Naive B cell (primary cell): ENCODE data around the gene CHCHD3. TPM values are rescaled to one million over a fixed set of nuclear protein-coding genes. Genes with fewer than 3 reads are reported as not detected.
A peak's percentile ranks its signal among the peaks of the same experiment; 100 is the strongest.

Experiments
- ATAC-seq, 2 donors: fragments of 150-1000 bp; cut with Tn5 transposase; 2 replicates each; pipeline ENCODE4 v1.10.0; 2021; ENCODE audit warnings: low read depth in 2 of 2, mild to moderate bottlenecking in 2 of 2, moderate library complexity in 2 of 2
- DNase-seq: peaks from one replicate; pipeline ENCODE4 v3.0.0; 2022
- H3K27ac Mint-ChIP-seq, 6 donors: one replicate each; pipeline ENCODE4 v1.8.0; 2020 to 2022; ENCODE audit warnings: mild to moderate bottlenecking in 6 of 6, mixed read lengths in 6 of 6, moderate library complexity in 5 of 6, inconsistent platforms in 2 of 6
- H3K27me3 Mint-ChIP-seq, 3 donors: one replicate each; pipeline ENCODE4 v1.8.0; 2021 to 2022; ENCODE audit warnings: mixed read lengths in 3 of 3, mild to moderate bottlenecking in 1 of 3
- H3K36me3 Mint-ChIP-seq, 2 donors: one replicate each; pipeline ENCODE4 v1.8.0; 2020 to 2022; ENCODE audit warnings: mixed read lengths in 2 of 2, inconsistent platforms in 1 of 2, mild to moderate bottlenecking in 1 of 2
- H3K4me1 Mint-ChIP-seq, 3 donors: one replicate each; pipeline ENCODE4 v1.8.0; 2020 to 2022; ENCODE audit warnings: mixed read lengths in 3 of 3, inconsistent platforms in 1 of 3, mild to moderate bottlenecking in 1 of 3, moderate library complexity in 1 of 3
- H3K4me3 Mint-ChIP-seq, 8 donors: one replicate each; pipeline ENCODE4 v1.8.0; 2020 to 2022; ENCODE audit warnings: mild to moderate bottlenecking in 8 of 8, mixed read lengths in 8 of 8, moderate library complexity in 8 of 8, inconsistent platforms in 2 of 8
- H3K9me3 Mint-ChIP-seq, 7 donors: one replicate each; pipeline ENCODE4 v1.8.0; 2020 to 2022; ENCODE audit warnings: mixed read lengths in 7 of 7, mild to moderate bottlenecking in 5 of 7, inconsistent platforms in 2 of 7, moderate library complexity in 1 of 7
- polyA plus RNA-seq, 6 donors: library from polyadenylated mRNA; unstranded; fragments of 300-500 nt; fragmentation: Illumina TruSeq; gene quantifications; one replicate each; pipeline ENCODE4 v1.2.3, GENCODE V29; 2021; ENCODE audit warnings: low read depth in 6 of 6

CHCHD3 gene
- polyA plus RNA-seq, 6 donors from 2014 or later, result 56.4 to 97.0 (median 61.0) TPM

DNA sequence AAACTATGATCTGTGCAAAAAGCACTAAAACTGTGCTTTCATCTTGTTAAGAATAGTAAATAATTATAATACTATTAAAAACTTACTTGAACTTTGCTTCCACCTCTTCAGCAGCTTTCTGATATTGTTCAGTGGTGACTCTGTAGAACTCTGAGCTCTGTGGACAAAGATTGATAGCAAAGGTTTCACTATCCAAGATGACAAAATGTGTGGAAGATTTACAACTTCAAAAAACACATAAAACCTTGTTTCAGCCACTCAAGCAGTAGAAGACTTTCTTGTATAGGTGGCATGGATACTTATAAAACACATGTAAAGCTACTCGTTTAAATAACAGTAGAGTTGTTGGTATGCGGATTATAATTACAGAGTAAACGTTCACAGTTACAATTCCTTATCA, 243.6 kb downstream of the CHCHD3 start:
- no peak overlapping the region for H3K4me3 Mint-ChIP-seq
- H3K4me1 Mint-ChIP-seq, result peaks cover 0 to 6% (median 0%) of the 10 kb centered on the region in 3 donors
- H3K9me3 Mint-ChIP-seq, result no peaks in the 10 kb centered on the region
- ATAC-seq, result no peak
- no peak for DNase-seq
- peaks cover 31 to 32% of the 10 kb centered on the region in 2 donors for H3K36me3 Mint-ChIP-seq
- no peaks in the 10 kb centered on the region for H3K27me3 Mint-ChIP-seq
- no peak overlapping the region for H3K27ac Mint-ChIP-seq

DNA sequence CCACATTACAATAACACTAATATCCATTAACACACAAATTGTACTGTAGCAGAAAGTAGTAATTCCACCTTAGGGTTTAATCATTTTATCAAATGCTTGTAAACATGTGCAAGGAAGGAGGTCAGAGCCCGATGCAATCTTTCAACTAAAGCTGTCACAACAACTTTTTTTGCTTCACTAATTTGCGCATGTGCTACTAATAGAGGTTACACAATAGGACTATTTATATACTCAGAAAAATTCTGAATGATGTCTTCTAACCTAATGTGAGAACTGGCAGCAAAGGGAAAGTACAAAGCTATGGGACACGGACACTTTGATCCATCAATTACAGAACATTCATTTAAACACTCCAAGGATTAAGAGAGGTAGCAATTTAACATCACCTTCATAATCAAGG, 244.4 kb downstream of the CHCHD3 start:
- H3K9me3 Mint-ChIP-seq, result no peaks in the 10 kb centered on the region
- H3K36me3 Mint-ChIP-seq, result peaks cover 29 to 31% of the 10 kb centered on the region in 2 donors
- H3K27ac Mint-ChIP-seq, result no peak overlapping the region
- peaks cover 0 to 6% (median 0%) of the 10 kb centered on the region in 3 donors for H3K4me1 Mint-ChIP-seq
- no peaks in the 10 kb centered on the region for H3K27me3 Mint-ChIP-seq
- DNase-seq (no peak), ATAC-seq (no peak)
- H3K4me3 Mint-ChIP-seq, result no peak overlapping the region

DNA sequence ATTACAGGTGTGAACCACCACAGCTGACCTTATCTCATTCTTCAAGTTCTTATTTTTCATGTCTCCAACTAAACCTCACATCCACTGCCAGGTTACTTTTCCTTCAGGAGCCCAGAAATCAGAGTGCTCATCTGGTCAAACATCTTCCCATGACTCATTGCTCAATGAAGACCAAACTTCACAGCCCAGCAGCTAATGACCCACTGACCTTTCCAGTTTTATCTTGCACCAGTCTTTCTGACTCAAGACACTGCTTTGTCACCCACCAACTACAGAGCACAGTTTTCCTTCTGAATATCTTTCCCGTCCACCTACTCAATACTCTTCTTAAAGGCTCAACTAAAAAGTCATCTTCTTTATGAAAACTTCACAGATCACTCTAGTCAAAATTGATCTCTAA, 245.1 kb downstream of the CHCHD3 start:
- DNase-seq (no peak), ATAC-seq (no peak)
- H3K27me3 Mint-ChIP-seq, result no peaks in the 10 kb centered on the region
- no peaks in the 10 kb centered on the region for H3K9me3 Mint-ChIP-seq
- H3K27ac Mint-ChIP-seq, result no peak overlapping the region
- H3K4me3 Mint-ChIP-seq, result no peak overlapping the region
- H3K36me3 Mint-ChIP-seq, result peaks cover 24 to 31% of the 10 kb centered on the region in 2 donors
- H3K4me1 Mint-ChIP-seq, result peaks cover 0 to 6% (median 0%) of the 10 kb centered on the region in 3 donors

DNA sequence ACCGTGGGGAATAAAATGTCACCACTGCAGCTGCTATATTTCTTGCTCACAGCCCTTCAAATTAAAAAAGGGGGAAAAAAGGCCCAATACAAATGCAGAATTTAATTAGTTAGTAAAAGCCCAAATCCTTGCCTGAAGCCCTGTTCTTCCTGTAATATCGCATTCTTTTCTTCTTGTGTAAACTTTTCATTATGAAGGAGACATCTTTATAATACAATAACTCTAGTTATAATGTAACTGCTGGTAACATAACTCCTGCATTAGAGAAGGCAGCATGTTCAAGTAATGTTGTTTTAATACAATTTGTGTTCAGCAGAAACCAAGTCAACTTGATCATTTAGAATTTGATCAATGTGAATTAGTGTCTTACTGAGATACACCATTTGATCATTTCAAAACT, 250.9 kb downstream of the CHCHD3 start:
- DNase-seq (no peak), ATAC-seq (no peak)
- Mint-ChIP-seq H3K4me3 (no peak overlapping the region), H3K27me3 (no peaks in the 10 kb centered on the region), H3K27ac (no peak overlapping the region), H3K36me3 (peaks cover 15 to 30% of the 10 kb centered on the region in 2 donors), H3K4me1 (no peaks in the 10 kb centered on the region), H3K9me3 (no peaks in the 10 kb centered on the region)

DNA sequence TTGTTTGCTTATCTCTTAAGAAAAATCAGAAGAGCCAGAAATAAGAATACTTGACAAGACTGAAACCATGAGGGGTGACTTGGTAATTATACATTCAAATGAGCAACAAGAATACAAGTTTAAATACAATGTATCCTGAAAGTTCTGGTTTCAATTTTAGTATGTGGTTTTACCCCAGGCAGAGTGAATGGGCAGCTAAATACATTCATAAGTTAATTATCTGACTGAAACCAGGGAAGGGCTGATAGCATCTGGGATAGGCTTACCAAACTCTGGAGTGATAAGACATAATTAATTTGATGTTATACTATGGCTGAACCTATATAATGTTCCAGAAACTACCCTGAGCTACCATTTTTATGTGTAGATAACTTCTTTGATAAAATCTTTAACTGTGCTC, 253.4 kb downstream of the CHCHD3 start:
- Mint-ChIP-seq H3K27ac (no peak overlapping the region), H3K4me1 (no peaks in the 10 kb centered on the region), H3K27me3 (no peaks in the 10 kb centered on the region), H3K36me3 (peaks cover 26 to 37% of the 10 kb centered on the region in 2 donors), H3K9me3 (peaks cover 0 to 2% (median 0%) of the 10 kb centered on the region in 7 donors), H3K4me3 (no peak overlapping the region)
- ATAC-seq, result no peak
- DNase-seq, result no peak

DNA sequence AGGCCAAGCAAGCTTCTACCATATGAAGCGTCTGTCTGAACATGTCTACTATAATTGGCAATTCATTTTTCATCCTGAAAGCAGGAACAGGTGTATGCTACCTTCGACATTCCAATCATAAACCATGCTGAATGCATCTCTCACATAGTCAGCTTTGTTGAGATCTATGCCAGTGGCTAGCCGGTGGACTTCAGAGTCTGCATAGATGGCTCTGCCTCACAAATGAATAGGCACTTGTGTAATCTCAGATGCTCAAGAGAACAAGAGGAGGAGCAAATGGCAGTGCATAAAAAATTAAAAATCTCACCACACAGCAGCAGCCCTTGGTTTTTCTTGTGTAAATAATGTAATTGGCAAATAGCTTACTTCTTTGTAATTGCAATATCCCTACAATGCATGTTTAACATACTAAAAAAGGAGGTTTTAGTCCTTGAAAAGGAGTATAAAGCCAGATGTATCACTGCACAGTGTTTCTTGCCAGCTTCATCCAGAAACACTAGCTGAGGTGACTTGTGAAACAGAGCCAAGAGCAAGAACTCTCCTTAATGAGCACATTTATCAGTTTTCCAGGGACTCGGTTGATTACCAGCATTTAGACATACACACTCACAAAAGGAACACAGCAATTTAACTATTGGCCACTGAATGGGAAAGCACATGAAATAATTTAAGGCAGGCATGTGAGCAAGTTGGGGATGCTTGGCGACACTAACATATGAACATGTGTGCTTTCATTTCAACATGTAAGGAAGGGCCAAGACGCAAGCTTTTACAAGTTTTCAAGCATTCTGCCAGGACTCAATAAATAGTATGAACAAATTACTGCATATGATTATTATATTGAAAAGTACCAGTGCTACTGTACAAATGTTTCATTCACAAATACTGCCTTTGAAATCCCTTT, 255.7 kb downstream of the CHCHD3 start:
- ATAC-seq (no peak), DNase-seq (no peak)
- Mint-ChIP-seq H3K9me3 (peaks cover 0 to 2% (median 0%) of the 10 kb centered on the region in 7 donors), H3K27me3 (no peaks in the 10 kb centered on the region), H3K4me1 (no peaks in the 10 kb centered on the region), H3K4me3 (no peak overlapping the region), H3K27ac (no peak overlapping the region), H3K36me3 (peaks cover 26 to 37% of the 10 kb centered on the region in 2 donors)

DNA sequence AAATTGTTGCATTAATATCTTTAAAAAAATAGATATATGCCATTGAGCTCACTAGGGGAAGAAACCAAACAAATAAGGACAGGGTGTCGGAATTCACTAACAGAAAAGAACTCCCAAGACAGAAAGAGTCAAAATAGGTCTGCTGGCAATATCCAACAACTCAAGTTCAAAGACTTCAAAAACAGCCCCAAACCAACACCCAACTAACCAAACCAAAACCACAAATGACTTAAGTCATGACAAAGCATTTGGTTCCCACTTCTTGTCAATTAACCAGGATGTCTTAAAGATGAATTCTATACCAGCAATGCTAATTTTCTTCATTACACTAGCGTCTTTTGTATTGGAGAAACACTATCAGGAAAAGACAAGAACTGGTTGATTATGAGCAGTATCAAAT, 256.7 kb downstream of the CHCHD3 start:
- peak overlapping the region in 1 of 6 donors; percentile 24 for H3K27ac Mint-ChIP-seq
- peaks cover 26 to 37% of the 10 kb centered on the region in 2 donors for H3K36me3 Mint-ChIP-seq
- H3K4me3 Mint-ChIP-seq, result no peak overlapping the region
- no peak for ATAC-seq
- no peak for DNase-seq
- H3K27me3 Mint-ChIP-seq, result no peaks in the 10 kb centered on the region
- H3K9me3 Mint-ChIP-seq, result peaks cover 0 to 2% (median 0%) of the 10 kb centered on the region in 7 donors
- H3K4me1 Mint-ChIP-seq, result no peaks in the 10 kb centered on the region

DNA sequence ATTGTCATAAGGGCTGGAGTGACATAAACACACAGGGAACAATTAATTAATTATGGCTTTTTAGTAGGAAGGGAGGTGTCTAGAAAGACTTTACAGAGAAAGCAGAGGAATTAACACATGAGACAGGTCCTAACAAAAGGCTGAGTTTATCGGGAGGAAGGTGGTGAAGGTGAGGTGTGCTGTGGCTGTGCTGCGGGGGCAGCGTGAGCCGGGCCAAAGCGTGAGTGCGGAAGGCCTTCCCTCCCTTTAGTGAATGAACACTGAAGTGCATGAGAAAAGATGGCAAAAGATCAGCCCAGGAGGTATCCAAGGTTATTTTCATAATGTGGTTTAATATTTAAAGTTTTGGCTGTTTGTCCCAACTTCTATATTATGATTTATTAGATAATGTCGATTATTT, 262.2 kb downstream of the CHCHD3 start:
- Mint-ChIP-seq H3K9me3 (no peaks in the 10 kb centered on the region), H3K27ac (no peak overlapping the region)
- ATAC-seq, result no peak

DNA sequence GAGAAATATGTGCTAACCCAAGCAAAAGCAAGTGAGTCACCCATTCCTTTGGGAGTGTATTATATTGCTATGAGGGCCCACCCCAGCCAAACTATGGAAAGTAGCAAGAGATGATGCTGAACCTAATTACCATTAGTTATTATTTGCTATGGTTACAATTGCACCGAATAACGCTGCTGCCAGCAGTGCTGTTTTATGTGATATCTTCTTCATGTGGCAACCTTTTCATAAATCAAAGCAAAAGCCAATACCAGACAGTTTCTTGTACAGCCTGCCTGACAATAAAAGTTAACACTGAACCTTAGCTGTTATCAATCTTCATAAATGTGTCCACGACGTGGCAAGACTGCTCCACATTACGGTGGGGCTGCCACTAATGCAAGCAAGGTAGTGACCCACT, 263.9 kb downstream of the CHCHD3 start:
- H3K27ac Mint-ChIP-seq, result no peak overlapping the region
- H3K4me1 Mint-ChIP-seq, result peaks cover 1 to 6% (median 4%) of the 10 kb centered on the region in 3 donors
- H3K27me3 Mint-ChIP-seq, result no peaks in the 10 kb centered on the region
- H3K4me3 Mint-ChIP-seq, result no peak overlapping the region
- no peak for DNase-seq
- no peaks in the 10 kb centered on the region for H3K9me3 Mint-ChIP-seq
- ATAC-seq, result no peak
- peaks cover 4 to 7% of the 10 kb centered on the region in 2 donors for H3K36me3 Mint-ChIP-seq

More for the DNA sequence above, 262.2 kb downstream of the CHCHD3 start:
- Mint-ChIP-seq H3K4me1 (peaks cover 1 to 6% (median 4%) of the 10 kb centered on the region in 3 donors), H3K36me3 (peaks cover 3 to 10% of the 10 kb centered on the region in 2 donors), H3K4me3 (no peak overlapping the region), H3K27me3 (no peaks in the 10 kb centered on the region)
- no peak for DNase-seq

DNA sequence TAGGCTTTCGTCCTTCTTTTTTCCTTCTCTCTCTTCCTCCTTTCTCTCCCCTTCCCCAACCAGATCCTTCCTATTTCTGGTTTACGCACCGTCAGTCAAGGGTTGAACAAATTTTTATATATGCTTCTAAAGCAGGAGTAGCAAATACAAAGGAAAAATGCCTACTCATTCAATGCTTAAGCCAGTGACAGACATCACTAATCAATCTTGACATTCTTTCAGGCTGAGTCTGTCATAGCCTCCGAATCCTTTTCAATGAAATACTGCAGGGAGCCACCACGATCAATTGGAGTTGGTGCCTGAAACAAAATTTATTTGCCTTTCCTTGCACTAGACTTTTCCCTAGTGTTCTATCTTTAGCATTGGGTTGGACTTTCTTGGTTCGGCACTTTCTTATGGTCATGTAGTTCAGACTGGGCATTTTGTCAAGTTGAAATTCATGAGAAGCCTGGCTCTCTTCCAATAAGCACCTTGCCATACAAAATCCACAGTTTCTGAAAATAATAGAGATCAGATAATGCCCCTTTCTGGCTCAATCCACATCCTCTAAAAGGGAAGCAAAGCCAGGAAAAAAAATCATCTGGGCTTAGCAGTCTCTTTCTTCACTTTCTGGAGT, 266.1 kb downstream of the CHCHD3 start:
- no peak overlapping the region for H3K4me3 Mint-ChIP-seq
- no peak overlapping the region for H3K27ac Mint-ChIP-seq
- peaks cover 8 to 27% of the 10 kb centered on the region in 2 donors for H3K36me3 Mint-ChIP-seq
- peaks cover 0 to 11% (median 0%) of the 10 kb centered on the region in 7 donors for H3K9me3 Mint-ChIP-seq
- peaks cover 1 to 7% (median 6%) of the 10 kb centered on the region in 3 donors for H3K4me1 Mint-ChIP-seq
- H3K27me3 Mint-ChIP-seq, result no peaks in the 10 kb centered on the region
- no peak for DNase-seq
- no peak for ATAC-seq

DNA sequence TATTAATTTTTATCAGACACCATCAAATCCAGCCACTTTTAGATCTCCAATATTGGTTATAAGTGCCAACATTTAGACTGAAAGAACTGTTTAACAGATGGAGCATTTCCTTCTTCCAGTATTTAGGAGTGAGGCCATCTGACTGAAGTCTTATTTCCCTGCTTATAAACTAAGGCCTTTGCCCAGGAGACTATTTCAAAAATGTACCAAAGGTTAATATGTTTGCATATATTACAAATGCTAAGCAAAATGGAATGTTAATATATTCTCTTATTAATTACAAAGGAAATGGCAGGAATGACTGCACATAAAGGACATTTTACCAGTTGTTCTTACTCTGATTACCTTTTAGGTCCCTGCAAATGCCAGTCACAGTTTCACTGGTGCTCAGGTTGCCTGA, 266.8 kb downstream of the CHCHD3 start:
- ATAC-seq, result no peak
- peaks cover 1 to 7% (median 6%) of the 10 kb centered on the region in 3 donors for H3K4me1 Mint-ChIP-seq
- no peaks in the 10 kb centered on the region for H3K27me3 Mint-ChIP-seq
- H3K36me3 Mint-ChIP-seq, result peaks cover 8 to 27% of the 10 kb centered on the region in 2 donors
- DNase-seq, result no peak
- no peak overlapping the region for H3K4me3 Mint-ChIP-seq
- H3K9me3 Mint-ChIP-seq, result peaks cover 0 to 11% (median 0%) of the 10 kb centered on the region in 7 donors
- H3K27ac Mint-ChIP-seq, result no peak overlapping the region

DNA sequence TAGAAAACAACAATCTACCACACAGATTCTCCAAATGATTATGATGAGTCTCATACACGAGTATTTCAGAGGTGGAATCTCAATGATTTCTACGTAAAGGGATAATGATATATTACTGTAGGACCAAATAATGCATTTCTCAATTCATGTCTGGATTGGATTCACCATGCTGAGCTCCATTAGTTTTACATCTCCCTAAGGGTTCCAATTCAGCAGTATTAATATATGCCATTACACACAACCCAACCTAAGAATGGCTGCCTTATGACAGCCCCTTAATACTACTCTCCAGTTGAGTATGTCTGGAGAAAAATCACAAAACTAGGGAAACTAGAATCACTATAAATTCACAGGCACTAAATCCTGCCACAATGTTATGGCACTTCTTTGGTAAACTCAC, 271.3 kb downstream of the CHCHD3 start:
- H3K4me1 Mint-ChIP-seq, result peaks cover 0 to 3% (median under 1%) of the 10 kb centered on the region in 3 donors
- ATAC-seq, result no peak

DNA sequence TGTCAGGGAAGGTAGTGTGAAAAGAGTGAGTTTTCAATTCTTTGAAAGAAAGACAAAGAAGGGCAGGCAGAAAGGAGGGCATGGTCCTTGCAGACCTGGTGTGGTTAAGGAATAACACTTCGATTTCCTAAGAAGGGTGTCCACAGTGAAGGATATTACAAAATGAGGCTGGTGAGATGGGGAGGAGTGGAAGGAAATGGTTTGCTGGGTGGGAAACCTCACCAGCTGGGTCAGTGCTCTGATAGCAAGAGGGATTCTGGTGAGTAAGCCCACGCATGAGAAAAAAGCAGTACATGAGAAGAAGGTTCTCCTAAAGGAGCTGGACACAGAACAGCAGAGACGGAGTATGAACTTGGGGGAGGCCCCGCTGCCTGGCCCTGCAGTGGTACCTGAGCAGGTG, 275.1 kb downstream of the CHCHD3 start:
- H3K27me3 Mint-ChIP-seq, result no peaks in the 10 kb centered on the region
- no peak for DNase-seq
- peaks cover 0 to 5% (median 0%) of the 10 kb centered on the region in 7 donors for H3K9me3 Mint-ChIP-seq
- peaks cover 0 to 2% (median 0%) of the 10 kb centered on the region in 3 donors for H3K4me1 Mint-ChIP-seq
- H3K27ac Mint-ChIP-seq, result no peak overlapping the region
- peaks cover 0 to 9% of the 10 kb centered on the region in 2 donors for H3K36me3 Mint-ChIP-seq
- no peak for ATAC-seq
- no peak overlapping the region for H3K4me3 Mint-ChIP-seq

More for the DNA sequence above, 271.3 kb downstream of the CHCHD3 start:
- DNase-seq, result no peak
- H3K27ac Mint-ChIP-seq, result no peak overlapping the region
- H3K36me3 Mint-ChIP-seq, result peaks cover 8 to 20% of the 10 kb centered on the region in 2 donors
- no peaks in the 10 kb centered on the region for H3K27me3 Mint-ChIP-seq
- H3K4me3 Mint-ChIP-seq, result no peak overlapping the region
- peaks cover 0 to 11% (median 0%) of the 10 kb centered on the region in 7 donors for H3K9me3 Mint-ChIP-seq

DNA sequence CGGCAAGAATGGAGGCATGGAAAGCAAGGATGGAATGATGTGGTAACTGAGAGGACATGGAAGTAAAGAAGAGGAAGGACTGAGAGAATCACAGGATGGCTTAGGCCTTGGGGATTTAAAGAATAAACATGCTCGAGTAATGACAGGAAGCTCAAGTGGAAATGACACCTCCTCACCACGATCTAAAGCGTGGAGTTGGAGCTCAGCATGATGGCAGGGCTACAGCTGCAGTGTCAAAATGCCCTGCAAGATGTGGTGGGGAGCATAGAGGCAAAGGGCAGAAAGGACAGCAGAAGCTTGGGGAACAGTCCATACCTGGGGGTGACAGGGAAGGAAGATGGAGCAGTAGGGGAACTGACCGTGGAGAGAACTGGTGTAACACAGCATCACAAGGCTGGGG, 276.1 kb downstream of the CHCHD3 start:
- H3K27me3 Mint-ChIP-seq, result no peaks in the 10 kb centered on the region
- H3K4me3 Mint-ChIP-seq, result no peak overlapping the region
- no peaks in the 10 kb centered on the region for H3K9me3 Mint-ChIP-seq
- H3K27ac Mint-ChIP-seq, result no peak overlapping the region
- ATAC-seq (no peak), DNase-seq (no peak)
- no peaks in the 10 kb centered on the region for H3K4me1 Mint-ChIP-seq
- no peaks in the 10 kb centered on the region for H3K36me3 Mint-ChIP-seq
